HG03196 (cell line): ENCODE data around the gene TSEN34.
"Not testable (repeated sequence)": the region's sequence is repeated elsewhere in the genome, so short reads cannot be mapped to it uniquely, and the experiment has no call there.

ENCODE experiments used
- ATAC-seq: cut with Tn5 transposase; IDR thresholded peaks from one replicate; pipeline ENCODE4 v1.9.1; 2021; ENCODE audit not compliant: unreplicated experiment

Gene TSEN34

GRCh38 chr19:54160182-54160811 is 30.8 kb upstream of the TSEN34 start:
- ATAC-seq: peak; percentile 9

GRCh38 chr19:54160854-54161253 is 30.3 kb upstream of the TSEN34 start:
- no peak for ATAC-seq

GRCh38 chr19:54162241-54162805 is 28.8 kb upstream of the TSEN34 start:
- ATAC-seq: no peak

GRCh38 chr19:54162884-54163283 is 28.2 kb upstream of the TSEN34 start:
- ATAC-seq: no peak

GRCh38 chr19:54164369-54165068 is 26.6 kb upstream of the TSEN34 start:
- ATAC-seq: no peak

GRCh38 chr19:54165222-54165621 is 25.9 kb upstream of the TSEN34 start:
- ATAC-seq: no peak

- ATAC-seq: no peak
Measured at GRCh38 chr19:54168174-54168917, 22.8 kb upstream of the TSEN34 start.

GRCh38 chr19:54169149-54169740 is 21.9 kb upstream of the TSEN34 start:
- no peak for ATAC-seq

- ATAC-seq: not testable (repeated sequence)
Measured at GRCh38 chr19:54171736-54172431, 19.2 kb upstream of the TSEN34 start.

GRCh38 chr19:54172471-54173358 is 18.4 kb upstream of the TSEN34 start, which contains the start of gene TMC4:
TSS of gene TMC4 (minus strand) at chr19:54173160. CDS start at chr19:54173117, 43 bp downstream.
- no peak for ATAC-seq

- ATAC-seq: no peak
Measured at GRCh38 chr19:54173359-54173699, 17.8 kb upstream of the TSEN34 start.

GRCh38 chr19:54173951-54174834 is 16.9 kb upstream of the TSEN34 start:
- no peak for ATAC-seq

- no peak for ATAC-seq
Measured at GRCh38 chr19:54178581-54179261, 12.4 kb upstream of the TSEN34 start.

GRCh38 chr19:54179262-54179852 is 11.8 kb upstream of the TSEN34 start:
- no peak for ATAC-seq

- ATAC-seq: no peak
Measured at GRCh38 chr19:54179921-54180461, 11.1 kb upstream of the TSEN34 start.

GRCh38 chr19:54180691-54181091 is 10.4 kb upstream of the TSEN34 start:
- no peak for ATAC-seq

- ATAC-seq: not testable (repeated sequence)
Measured at GRCh38 chr19:54181894-54182293, 9.2 kb upstream of the TSEN34 start.
